Keratinocyte (primary cell): Measurements from ENCODE around the gene OR52H1. TPM values are rescaled to one million over a fixed set of nuclear protein-coding genes. Genes with fewer than 3 reads are reported as not detected.

Source experiments
- DNase-seq: peaks from one replicate; pipeline ENCODE4 v3.0.0-alpha.2; 2011; ENCODE audit warnings: low read depth, missing footprints, low spot score
- FAIRE-seq: peaks from 2 replicates; lab custom pipeline; 2011; peaks lifted over from hg19 to GRCh38; lab: Jason Lieb, UNC
- H2AFZ ChIP-seq: 2 replicates; pipeline ENCODE4 v1.6.0; 2012; ENCODE audit warnings: low read length, control low read depth, inconsistent platforms; ENCODE audit not compliant: control insufficient read depth
- H3K27ac ChIP-seq: 2 replicates; pipeline ENCODE4 v1.5.1; 2011; ENCODE audit warnings: low read length; ENCODE audit not compliant: control insufficient read depth, insufficient read depth
- H3K27me3 ChIP-seq: 3 replicates; pipeline ENCODE4 v1.6.0; 2011; ENCODE audit warnings: low read length; ENCODE audit not compliant: control insufficient read depth, insufficient read depth; ENCODE audit errors: extremely low read depth
- H3K36me3 ChIP-seq, 2 experiments: 2 replicates in 1 of 2; 3 replicates in 1 of 2; pipeline ENCODE4 v1.5.1; 2011; ENCODE audit warnings: low read length in 2 of 2, mild to moderate bottlenecking in 1 of 2; ENCODE audit not compliant: control insufficient read depth in 2 of 2, insufficient read depth in 2 of 2; ENCODE audit errors: extremely low read depth in 1 of 2
- H3K4me1 ChIP-seq: 3 replicates; pipeline ENCODE4 v1.5.1; 2011; ENCODE audit warnings: low read length; ENCODE audit not compliant: control insufficient read depth, insufficient read depth; ENCODE audit errors: extremely low read depth
- H3K4me2 ChIP-seq: 3 replicates; pipeline ENCODE4 v1.6.0; 2011; ENCODE audit warnings: low read depth, low read length; ENCODE audit not compliant: control insufficient read depth, insufficient read depth; ENCODE audit errors: extremely low read depth
- H3K4me3 ChIP-seq, 3 experiments: fragments of 200-600 bp in 1 of 3; sonication (generic) in 1 of 3; 2 replicates in 2 of 3; 3 replicates in 1 of 3; pipeline ENCODE4 v1.5.1; 2011 to 2016; ENCODE audit warnings: low read length in 3 of 3, mild to moderate bottlenecking in 3 of 3, control low read depth in 2 of 3, inconsistent platforms in 1 of 3, low read depth in 1 of 3, mixed read lengths in 1 of 3, mixed run types in 1 of 3, moderate library complexity in 1 of 3; ENCODE audit not compliant: control insufficient read depth in 2 of 3, insufficient read depth in 2 of 3; ENCODE audit errors: extremely low read depth in 1 of 3
- H3K79me2 ChIP-seq: 2 replicates; pipeline ENCODE4 v1.6.0; 2012; ENCODE audit warnings: low read length; ENCODE audit not compliant: control insufficient read depth, insufficient read depth
- H3K9ac ChIP-seq: 3 replicates; pipeline ENCODE4 v1.6.0; 2011; ENCODE audit warnings: low read length; ENCODE audit not compliant: control insufficient read depth, insufficient read depth; ENCODE audit errors: extremely low read depth
- H3K9me1 ChIP-seq: 3 replicates; pipeline ENCODE4 v1.6.0; 2011; ENCODE audit warnings: low read length; ENCODE audit not compliant: control insufficient read depth, insufficient read depth; ENCODE audit errors: extremely low read depth
- H3K9me3 ChIP-seq: 2 replicates; pipeline ENCODE4 v1.5.1; 2012; ENCODE audit warnings: low read depth, low read length; ENCODE audit not compliant: control insufficient read depth
- H4K20me1 ChIP-seq: 3 replicates; pipeline ENCODE4 v1.6.0; 2011; ENCODE audit warnings: low read length; ENCODE audit not compliant: control insufficient read depth, insufficient read depth; ENCODE audit errors: extremely low read depth
- CTCF ChIP-seq, 3 experiments: IDR thresholded peaks in 1 of 3; conservative IDR thresholded peaks in 1 of 3; optimal IDR thresholded peaks in 1 of 3; 2 replicates in 2 of 3; 3 replicates in 1 of 3; pipeline versions ENCODE3 to v1.5.1; 2011; ENCODE audit warnings: low read length in 3 of 3, mild to moderate bottlenecking in 3 of 3, moderate library complexity in 2 of 3, control low read depth in 1 of 3, inconsistent platforms in 1 of 3; ENCODE audit not compliant: insufficient read depth in 2 of 3; ENCODE audit errors: extremely low read depth in 1 of 3
- EZH2 ChIP-seq: IDR thresholded peaks from one replicate; pipeline ENCODE4 v1.6.1; 2012; ENCODE audit warnings: inconsistent platforms, mild to moderate bottlenecking, low read length, moderate library complexity
- dilution Hi-C: fragments of 300-500 bp; cut with MboI; formaldehyde crosslinking; loops from one replicate; pipeline ENCODE4 v1.7.0; 2020; ENCODE audit warnings: low sequenced_read_pairs; ENCODE audit not compliant: extremely low pct_ligation_motif_present
- polyA plus RNA-seq, 5 experiments: library from polyadenylated mRNA; depleted of rRNA in 3 of 5; stranded (reverse) in 3 of 5; stranded (forward) in 1 of 5; unstranded in 1 of 5; fragments of >200 nt; gene quantifications; 1 replicate in 1 of 5; 2 replicates in 3 of 5; 3 replicates in 1 of 5; pipeline versions ENCODE4 v1.2.1 to v1.2.3, GENCODE V29; 2011 to 2012; ENCODE audit warnings: missing spikeins in 2 of 5, low read depth in 1 of 5, low replicate concordance in 1 of 5

OR52H1 gene
- polyA plus RNA-seq, 1 donor (not counting 4 experiments of a cell fraction or from before 2014, with no cell fraction given): not detected

GRCh38 chr11:5509803-5510202, 38.5 kb downstream of the OR52H1 start, which contains the start of gene UBQLN3:
UBQLN3 (minus strand) TSS chr11:5509957; CDS start chr11:5509558, 399 bp downstream.
- Histone ChIP-seq H3K9me1 (no peaks in the 10 kb centered on the region), H3K79me2 (no peaks in the 10 kb centered on the region), H3K9ac (no peak within 1 kb of the TSS), H3K4me3 (no peak within 1 kb of the TSS), H2AFZ (no peak within 1 kb of the TSS), H3K27me3 (no peaks in the 10 kb centered on the region), H3K4me2 (no peak within 1 kb of the TSS), H3K9me3 (no peaks in the 10 kb centered on the region), H3K4me1 (no peaks in the 10 kb centered on the region), H3K27ac (no peak within 1 kb of the TSS), H4K20me1 (no peaks in the 10 kb centered on the region), H3K36me3 (no peaks in the 10 kb centered on the region)
- FAIRE-seq (no peak), DNase-seq (no peak)
- dilution Hi-C loops: no loop called here
- TF ChIP-seq EZH2: no peak
- no peak for TF ChIP-seq CTCF (optimal IDR thresholded peaks at IDR 0.05 in 1 of 3, IDR thresholded peaks at IDR 0.05 in 1 of 3, conservative IDR thresholded peaks at IDR 0.05 in 1 of 3; ENCODE audit: extremely low read depth in 1 of 3, insufficient read depth in 2 of 3, low read length in 3 of 3)

GRCh38 chr11:5508605-5509004, 39.7 kb downstream of the OR52H1 start:
- Histone ChIP-seq H3K4me3 (no peak overlapping the region), H3K9ac (no peak overlapping the region), H3K9me3 (no peaks in the 10 kb centered on the region), H3K4me2 (no peak overlapping the region), H2AFZ (no peak overlapping the region), H3K27ac (no peak overlapping the region), H3K9me1 (no peaks in the 10 kb centered on the region), H3K27me3 (no peaks in the 10 kb centered on the region), H3K79me2 (no peaks in the 10 kb centered on the region), H3K36me3 (no peaks in the 10 kb centered on the region), H3K4me1 (no peaks in the 10 kb centered on the region), H4K20me1 (no peaks in the 10 kb centered on the region)
- no peak for FAIRE-seq
- DNase-seq: no peak
- TF ChIP-seq CTCF (optimal IDR thresholded peaks at IDR 0.05 in 1 of 3, IDR thresholded peaks at IDR 0.05 in 1 of 3, conservative IDR thresholded peaks at IDR 0.05 in 1 of 3; ENCODE audit: extremely low read depth in 1 of 3, insufficient read depth in 2 of 3, low read length in 3 of 3) (no peak), EZH2 (no peak)
- dilution Hi-C loops: no loop called here
